Erythroblast (primary cell): ENCODE data around the gene WFS1.

Experiments used
- GATA1 ChIP-seq: IDR thresholded peaks from 2 replicates; pipeline ENCODE4 v1.6.1; 2011; ENCODE audit warnings: low read depth, mild to moderate bottlenecking, control low read depth, low read length, moderate library complexity
- POLR2A ChIP-seq: IDR thresholded peaks from 2 replicates; pipeline ENCODE4 v1.6.1; 2011; ENCODE audit warnings: mild to moderate bottlenecking, low read length

DNA sequence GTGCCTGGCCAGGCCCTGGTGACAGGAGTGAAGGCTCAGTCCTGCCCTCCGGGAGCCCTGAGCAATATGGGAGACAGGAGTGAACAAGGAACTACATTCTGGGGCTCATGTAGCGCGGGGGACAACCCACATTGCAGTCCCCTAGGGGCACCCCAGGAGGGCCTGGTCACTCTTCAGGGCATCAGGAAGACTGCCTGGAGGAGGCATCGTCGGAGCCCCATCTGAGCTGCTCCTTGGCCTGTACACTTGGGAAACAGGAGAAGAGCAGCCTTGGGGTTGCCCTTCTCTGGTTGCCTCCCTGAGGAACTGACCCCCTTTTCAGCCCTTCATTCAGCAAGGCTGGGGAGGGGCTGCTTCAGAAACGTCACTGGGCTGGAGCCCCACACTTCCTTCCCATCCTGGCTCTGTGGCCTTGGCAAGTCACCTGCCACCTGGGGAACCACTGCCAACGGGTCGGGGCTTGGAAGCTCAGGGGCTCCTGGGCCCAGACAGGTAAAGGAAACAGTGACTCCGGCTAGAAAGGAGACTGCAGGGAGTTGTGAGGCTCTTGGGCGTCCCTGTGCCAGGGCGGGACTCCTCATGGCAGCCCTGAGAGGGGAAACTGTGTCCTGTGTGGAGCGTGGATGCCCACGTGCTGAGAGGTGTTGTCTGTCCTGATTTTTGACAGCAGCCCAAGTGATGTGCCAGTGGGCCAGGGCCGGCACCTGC lies 10.1 kb downstream of the WFS1 start:
- TF ChIP-seq POLR2A (no peak), GATA1 (no peak)
